ENCODE results near the gene UNC79. TPM values are rescaled to one million over a fixed set of nuclear protein-coding genes. Genes with fewer than 3 reads are reported as not detected.

Gene UNC79
- total and polyA plus RNA-seq, 2 donors (not counting 3 experiments of a cell fraction or from before 2014, with no cell fraction given) = not detected

DNA sequence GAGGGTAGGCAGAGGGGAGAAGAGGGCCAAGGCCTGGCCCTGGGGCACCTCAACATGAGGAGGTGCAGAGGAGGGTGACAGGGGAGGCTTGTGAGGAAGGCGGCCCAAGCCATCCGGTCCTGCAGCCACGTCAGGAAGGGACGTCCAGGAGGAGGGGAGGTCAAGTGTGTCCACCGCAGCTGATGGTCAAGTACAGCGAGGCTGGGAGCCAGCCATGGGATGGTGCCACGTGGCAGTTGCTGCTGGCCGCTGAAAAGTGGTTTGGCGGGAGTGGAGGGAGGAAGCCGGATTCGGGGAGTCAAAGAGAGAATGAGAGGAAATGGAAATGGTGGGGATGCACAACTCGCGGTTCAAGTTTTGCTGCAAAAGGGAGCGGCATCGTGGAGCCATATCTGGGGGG is 316.4 kb downstream of the UNC79 start:
- no peak overlapping the region for H3K4me2 ChIP-seq (ENCODE audit: insufficient read depth, low read length)
- CTCF ChIA-PET = no interaction called here
- H3K27me3 ChIP-seq (ENCODE audit: control insufficient read depth in 2 of 2, insufficient read depth in 2 of 2, low read length in 2 of 2) = no peaks in the 10 kb centered on the region
- no peak overlapping the region for H3K27ac ChIP-seq (ENCODE audit: insufficient read depth, low read depth, low read length)
- no peak overlapping the region for H2AFZ ChIP-seq (ENCODE audit: low read depth, low read length)
- no peaks in the 10 kb centered on the region for H3K9me3 ChIP-seq (replicated peaks; ENCODE audit: control insufficient read depth, insufficient read depth, low read length)
- intact Hi-C loops (cut with micrococcal nuclease) = no loop called here
- dilution Hi-C loops (cut with MboI; ENCODE audit: extremely low pct_ligation_motif_present, low sequenced_read_pairs) = no loop called here
- H3K79me2 ChIP-seq (ENCODE audit: control insufficient read depth, insufficient read depth, low read length) = no peaks in the 10 kb centered on the region
- H3K9me1 ChIP-seq (replicated peaks; ENCODE audit: control insufficient read depth, extremely low read depth, insufficient read depth, low read length) = no peaks in the 10 kb centered on the region
- DNase-seq (ENCODE audit: low read depth, low spot score) (no peak), FAIRE-seq (no peak)
- H4K20me1 ChIP-seq (replicated peaks; ENCODE audit: control insufficient read depth, extremely low read depth, insufficient read depth, low read length) = no peaks in the 10 kb centered on the region
- no peak overlapping the region for H3K9ac ChIP-seq (replicated peaks; ENCODE audit: extremely low read depth, insufficient read depth, low read length)
- no peak overlapping the region for H3K4me3 ChIP-seq (replicated peaks in 1 of 3; ENCODE audit: insufficient read depth in 1 of 3, low read depth in 1 of 3, low read length in 3 of 3)
- no TSS peak for BruUV-seq (replicated peaks)
- no peaks in the 10 kb centered on the region for H3K4me1 ChIP-seq (ENCODE audit: control insufficient read depth, extremely low read depth, insufficient read depth, low read length)
- no peak for TF ChIP-seq GATA2 (IDR thresholded peaks at IDR 0.05; ENCODE audit: insufficient read depth, insufficient read length, low read depth, low read length)
- TF ChIP-seq, protein P1, sequence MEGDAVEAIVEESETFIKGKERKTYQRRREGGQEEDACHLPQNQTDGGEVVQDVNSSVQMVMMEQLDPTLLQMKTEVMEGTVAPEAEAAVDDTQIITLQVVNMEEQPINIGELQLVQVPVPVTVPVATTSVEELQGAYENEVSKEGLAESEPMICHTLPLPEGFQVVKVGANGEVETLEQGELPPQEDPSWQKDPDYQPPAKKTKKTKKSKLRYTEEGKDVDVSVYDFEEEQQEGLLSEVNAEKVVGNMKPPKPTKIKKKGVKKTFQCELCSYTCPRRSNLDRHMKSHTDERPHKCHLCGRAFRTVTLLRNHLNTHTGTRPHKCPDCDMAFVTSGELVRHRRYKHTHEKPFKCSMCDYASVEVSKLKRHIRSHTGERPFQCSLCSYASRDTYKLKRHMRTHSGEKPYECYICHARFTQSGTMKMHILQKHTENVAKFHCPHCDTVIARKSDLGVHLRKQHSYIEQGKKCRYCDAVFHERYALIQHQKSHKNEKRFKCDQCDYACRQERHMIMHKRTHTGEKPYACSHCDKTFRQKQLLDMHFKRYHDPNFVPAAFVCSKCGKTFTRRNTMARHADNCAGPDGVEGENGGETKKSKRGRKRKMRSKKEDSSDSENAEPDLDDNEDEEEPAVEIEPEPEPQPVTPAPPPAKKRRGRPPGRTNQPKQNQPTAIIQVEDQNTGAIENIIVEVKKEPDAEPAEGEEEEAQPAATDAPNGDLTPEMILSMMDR (IDR thresholded peaks at IDR 0.05; ENCODE audit: extremely low read depth in 1 of 2, insufficient read depth in 1 of 2, low read depth in 1 of 2, low read length in 2 of 2) = no peak
- no peak for TF ChIP-seq POLR2A (IDR thresholded peaks at IDR 0.05; ENCODE audit: low read depth, low read length)
- TF ChIP-seq JUN (IDR thresholded peaks at IDR 0.05; ENCODE audit: borderline replicate concordance, insufficient read depth, insufficient read length, low read depth) = no peak
- TF ChIP-seq EZH2 (IDR thresholded peaks at IDR 0.05; ENCODE audit: borderline replicate concordance, low read depth, low read length, severe bottlenecking) = no peak
- no peak for TF ChIP-seq MYC (IDR thresholded peaks at IDR 0.05; ENCODE audit: low read depth, low read length)
- no peak for TF ChIP-seq POLR2AphosphoS5 (IDR thresholded peaks at IDR 0.05; ENCODE audit: insufficient read depth, low read depth, low read length)
- TF ChIP-seq, protein P2, sequence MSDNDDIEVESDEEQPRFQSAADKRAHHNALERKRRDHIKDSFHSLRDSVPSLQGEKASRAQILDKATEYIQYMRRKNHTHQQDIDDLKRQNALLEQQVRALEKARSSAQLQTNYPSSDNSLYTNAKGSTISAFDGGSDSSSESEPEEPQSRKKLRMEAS (IDR thresholded peaks at IDR 0.05; ENCODE audit: insufficient read depth, insufficient read length) = no peak
- POLR2A ChIA-PET = no interaction called here
- no peaks in the 10 kb centered on the region for H3K36me3 ChIP-seq (ENCODE audit: control insufficient read depth in 2 of 2, extremely low read depth in 1 of 2, insufficient read depth in 2 of 2, low read length in 2 of 2)

Measured in endothelial cell of umbilical vein (primary cell).